Stimulated activated naive B cell treated with anti-CD40 and anti-IgM and Interleukin-4, amounts not matched to agents 10 μg/mL and 1 μg/mL and 100 μg/mL, for 72 hours (primary cell): Measurements from ENCODE around the gene HACD2.

ENCODE experiments used
- ATAC-seq, 2 donors: fragments of 150-1000 bp; cut with Tn5 transposase; replicated peaks; 2 replicates each; pipeline ENCODE4 v1.10.0; 2021; ENCODE audit warnings: moderate library complexity in 1 of 2
- DNase-seq: peaks from one replicate; pipeline ENCODE4 v3.0.0; 2021
- H3K27ac Mint-ChIP-seq: one replicate; pipeline ENCODE4 v1.8.0; 2022; ENCODE audit warnings: mild to moderate bottlenecking, mixed read lengths
- H3K27me3 Mint-ChIP-seq, 2 donors: one replicate each; pipeline ENCODE4 v1.8.0; 2022; ENCODE audit warnings: mixed read lengths in 2 of 2
- H3K36me3 Mint-ChIP-seq, 2 donors: one replicate each; pipeline ENCODE4 v1.8.0; 2022; ENCODE audit warnings: mixed read lengths in 2 of 2, mild to moderate bottlenecking in 1 of 2
- H3K4me1 Mint-ChIP-seq, 2 donors: one replicate each; pipeline ENCODE4 v1.8.0; 2022; ENCODE audit warnings: mixed read lengths in 2 of 2, mild to moderate bottlenecking in 1 of 2
- H3K4me3 Mint-ChIP-seq, 2 donors: one replicate each; pipeline ENCODE4 v1.8.0; 2022; ENCODE audit warnings: mild to moderate bottlenecking in 2 of 2, mixed read lengths in 2 of 2, moderate library complexity in 1 of 2
- H3K9me3 Mint-ChIP-seq, 2 donors: one replicate each; pipeline ENCODE4 v1.8.0; 2022; ENCODE audit warnings: mixed read lengths in 2 of 2, mild to moderate bottlenecking in 1 of 2

The HACD2 gene

DNA sequence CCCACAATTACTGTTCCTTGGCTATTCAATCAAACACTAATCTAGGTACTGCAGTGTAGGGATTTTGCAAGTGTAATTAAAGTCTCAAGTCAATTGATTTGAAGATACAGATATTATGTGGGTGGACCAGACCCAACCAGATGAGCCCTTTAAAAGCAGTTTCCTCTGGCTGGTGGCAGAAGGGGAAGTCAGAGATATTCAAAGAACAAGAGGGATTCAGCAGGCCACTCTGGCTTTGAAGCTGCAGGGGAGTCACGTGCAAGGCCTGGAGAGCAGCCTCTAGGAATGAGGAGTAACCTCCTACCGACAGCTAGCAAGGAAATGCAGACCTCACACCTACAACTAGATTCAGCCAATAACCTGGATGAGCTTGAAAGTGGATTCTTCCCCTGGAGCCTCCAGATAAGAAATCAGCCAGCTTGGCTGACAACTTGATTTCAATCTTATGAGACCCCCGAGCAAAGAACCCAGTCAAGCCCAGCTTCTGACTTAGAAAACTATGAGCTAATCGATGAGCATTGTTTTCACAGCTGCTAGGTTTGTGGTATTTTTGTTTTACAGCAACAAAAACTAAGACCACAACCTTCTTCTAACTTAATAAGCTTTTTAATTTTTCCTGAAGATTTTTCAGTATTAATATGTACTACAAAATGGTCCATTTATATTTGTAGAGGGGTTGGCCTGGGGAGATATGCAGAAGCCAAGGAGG, 13.4 kb downstream of the HACD2 start:
- ATAC-seq (no peak), DNase-seq (no peak)
- Mint-ChIP-seq H3K27ac (no peak overlapping the region), H3K9me3 (no peaks in the 10 kb centered on the region), H3K4me1 (peaks cover 12 to 40% of the 10 kb centered on the region in 2 donors), H3K4me3 (no peak overlapping the region), H3K36me3 (peaks cover 9 to 22% of the 10 kb centered on the region in 2 donors), H3K27me3 (no peaks in the 10 kb centered on the region)

DNA sequence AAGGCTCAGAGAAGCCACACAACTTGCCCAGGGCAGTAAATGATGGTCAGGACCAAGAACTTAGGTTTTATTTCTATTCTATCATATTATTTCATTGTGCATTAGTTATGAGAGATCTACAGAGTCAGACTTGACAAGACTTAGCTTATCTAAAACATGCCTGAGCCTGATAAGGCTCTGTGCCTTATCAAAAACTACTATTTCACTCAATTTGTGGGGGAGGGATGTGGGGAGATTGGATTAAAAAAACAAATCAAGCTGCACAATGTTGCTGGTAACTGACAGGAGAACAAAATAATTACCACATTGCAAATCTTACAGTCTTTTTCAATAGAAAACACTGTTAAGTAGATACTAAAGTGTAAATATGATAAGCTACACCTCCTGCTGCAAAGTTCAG, 16.0 kb downstream of the HACD2 start:
- H3K9me3 Mint-ChIP-seq, result no peaks in the 10 kb centered on the region
- no peaks in the 10 kb centered on the region for H3K27me3 Mint-ChIP-seq
- no peak overlapping the region for H3K4me3 Mint-ChIP-seq
- H3K27ac Mint-ChIP-seq, result no peak overlapping the region
- ATAC-seq (no peak), DNase-seq (no peak)
- peaks cover 16 to 29% of the 10 kb centered on the region in 2 donors for H3K36me3 Mint-ChIP-seq
- H3K4me1 Mint-ChIP-seq, result peaks cover 14 to 34% of the 10 kb centered on the region in 2 donors

DNA sequence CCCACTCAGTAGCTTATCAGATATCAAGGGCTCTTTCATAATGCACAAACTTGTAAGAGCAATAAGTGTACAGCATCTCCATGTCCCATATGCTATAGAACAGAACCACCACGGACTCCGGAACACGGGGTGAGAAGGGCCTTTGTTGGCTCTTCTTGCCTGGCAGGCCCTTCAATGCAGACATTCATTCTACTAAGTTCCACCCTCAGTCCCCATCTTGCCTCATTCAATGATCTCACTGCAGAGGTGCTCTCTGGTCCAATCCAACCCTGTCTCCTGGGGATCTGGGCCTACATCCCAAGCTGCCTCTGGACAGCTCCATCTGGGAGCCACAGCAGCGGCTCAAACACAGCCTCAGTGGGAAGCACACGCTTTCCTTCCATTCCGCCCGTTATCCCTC, 16.8 kb downstream of the HACD2 start:
- Mint-ChIP-seq H3K4me1 (peaks cover 15 to 35% of the 10 kb centered on the region in 2 donors), H3K36me3 (peaks cover 19 to 36% of the 10 kb centered on the region in 2 donors), H3K27me3 (no peaks in the 10 kb centered on the region), H3K9me3 (no peaks in the 10 kb centered on the region), H3K4me3 (no peak overlapping the region), H3K27ac (no peak overlapping the region)
- ATAC-seq, result no peak
- no peak for DNase-seq

DNA sequence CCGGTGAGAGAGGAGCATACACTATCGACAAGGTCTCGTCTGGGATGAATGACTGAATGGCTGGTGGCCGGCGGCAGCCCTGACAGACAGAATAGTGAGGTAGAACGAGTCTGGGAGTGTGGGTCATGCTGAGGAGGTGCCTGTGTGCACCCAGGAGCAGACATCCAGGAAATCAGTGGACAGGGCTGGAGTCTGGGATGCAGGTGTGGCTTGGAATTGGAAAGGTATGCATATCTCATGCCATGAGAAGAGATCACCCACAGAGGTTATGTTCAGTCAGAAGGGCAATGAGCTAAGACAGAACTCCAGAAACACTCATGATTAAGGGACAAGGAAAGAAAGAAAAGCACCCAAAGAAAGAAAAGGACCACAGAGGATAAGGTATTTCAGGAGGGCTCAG, 20.8 kb downstream of the HACD2 start:
- Mint-ChIP-seq H3K27ac (peak overlapping the region; percentile 2), H3K9me3 (no peaks in the 10 kb centered on the region), H3K27me3 (no peaks in the 10 kb centered on the region), H3K4me3 (no peak overlapping the region), H3K4me1 (peaks cover 14 to 19% of the 10 kb centered on the region in 2 donors), H3K36me3 (peaks cover 18 to 33% of the 10 kb centered on the region in 2 donors)
- ATAC-seq (no peak), DNase-seq (no peak)

DNA sequence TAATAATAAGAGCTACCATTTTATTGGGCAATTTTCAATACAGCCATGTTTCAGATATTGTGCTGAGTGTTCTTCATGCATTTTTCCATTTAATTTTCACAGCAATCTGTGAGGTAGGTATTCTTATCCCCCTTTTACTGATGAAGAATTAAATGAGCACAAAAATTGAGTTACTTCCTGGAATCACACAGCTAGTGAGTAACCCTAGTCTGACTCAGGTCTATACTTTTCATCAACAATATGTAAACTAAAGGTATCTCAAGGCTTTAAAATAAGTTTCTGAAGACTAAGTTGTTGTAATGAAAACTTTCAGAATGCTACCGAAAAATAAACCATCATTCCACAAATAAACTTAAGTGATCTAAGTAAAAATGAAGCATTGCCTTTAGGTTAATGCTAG, 22.3 kb downstream of the HACD2 start:
- Mint-ChIP-seq H3K4me3 (no peak overlapping the region), H3K27me3 (no peaks in the 10 kb centered on the region), H3K36me3 (peaks cover 13 to 26% of the 10 kb centered on the region in 2 donors), H3K4me1 (peaks cover 14 to 20% of the 10 kb centered on the region in 2 donors), H3K27ac (no peak overlapping the region), H3K9me3 (no peaks in the 10 kb centered on the region)
- DNase-seq (no peak), ATAC-seq (peak in 1 of 2 donors; percentile 67)

DNA sequence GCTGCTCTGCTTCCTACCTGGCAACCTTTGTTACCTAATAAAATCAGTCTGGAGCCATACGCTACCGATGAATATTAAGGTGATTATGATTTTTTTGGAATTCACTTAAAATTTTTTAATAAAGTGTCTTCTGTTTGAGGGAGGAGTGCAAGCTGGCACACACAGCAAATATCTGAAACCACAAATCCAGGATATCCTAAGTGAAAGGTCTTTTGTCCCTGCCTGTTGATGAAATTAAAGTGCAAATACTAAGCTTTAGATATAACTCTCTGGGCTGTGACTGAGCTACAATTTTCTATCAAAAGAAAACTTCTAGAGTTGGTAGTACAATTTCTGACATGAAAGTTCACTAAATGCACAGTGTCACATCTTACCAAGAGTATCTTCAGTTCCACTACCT, 23.7 kb downstream of the HACD2 start:
- H3K27ac Mint-ChIP-seq, result no peak overlapping the region
- no peak for DNase-seq
- no peaks in the 10 kb centered on the region for H3K9me3 Mint-ChIP-seq
- no peaks in the 10 kb centered on the region for H3K27me3 Mint-ChIP-seq
- peaks cover 23 to 31% of the 10 kb centered on the region in 2 donors for H3K36me3 Mint-ChIP-seq
- ATAC-seq, result no peak
- peaks cover 14 to 26% of the 10 kb centered on the region in 2 donors for H3K4me1 Mint-ChIP-seq
- H3K4me3 Mint-ChIP-seq, result no peak overlapping the region

DNA sequence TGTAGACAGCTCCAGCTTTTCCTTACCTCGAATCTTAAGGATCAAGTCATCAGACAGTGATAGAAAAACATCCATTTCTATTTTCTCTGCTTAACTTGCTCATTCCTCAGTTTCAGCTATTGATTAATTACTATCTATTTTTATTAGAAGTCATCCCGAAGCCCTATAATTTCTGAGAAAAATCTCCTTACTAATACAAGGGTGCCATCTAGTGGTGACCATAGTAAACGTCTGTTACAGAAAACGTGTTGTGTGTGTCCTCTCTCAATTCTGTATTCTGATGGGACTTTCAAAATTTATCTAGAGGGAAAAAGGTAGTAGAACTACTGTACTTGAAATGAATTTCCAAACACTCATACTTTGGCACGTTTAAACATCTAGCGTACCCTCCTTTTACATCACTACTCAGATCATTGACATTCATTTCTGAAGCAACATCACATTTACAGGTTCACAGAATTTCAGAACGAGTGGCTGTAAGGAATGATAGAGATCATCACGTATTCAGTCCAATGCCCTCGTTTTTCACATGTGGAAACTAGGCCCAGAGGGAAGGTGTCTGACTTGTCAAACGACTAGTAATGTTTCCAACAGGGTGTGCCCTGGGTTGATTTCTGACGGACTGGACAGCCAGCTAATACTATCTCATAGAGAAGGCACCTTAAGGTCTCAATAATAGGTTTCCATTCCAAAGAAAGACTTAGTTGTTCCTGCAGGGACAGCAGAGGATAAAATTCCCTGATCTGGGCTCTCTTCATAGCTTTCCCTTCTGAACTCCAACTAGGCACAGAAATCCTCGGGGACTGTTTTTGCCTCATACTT, 25.6 kb downstream of the HACD2 start:
- Mint-ChIP-seq H3K27ac (no peak overlapping the region), H3K4me3 (no peak overlapping the region), H3K4me1 (peaks cover 12 to 26% of the 10 kb centered on the region in 2 donors), H3K36me3 (peaks cover 38 to 46% of the 10 kb centered on the region in 2 donors), H3K9me3 (peaks cover 7 to 9% of the 10 kb centered on the region in 2 donors), H3K27me3 (no peaks in the 10 kb centered on the region)
- ATAC-seq (peak in 1 of 2 donors; percentile 25), DNase-seq (no peak)

DNA sequence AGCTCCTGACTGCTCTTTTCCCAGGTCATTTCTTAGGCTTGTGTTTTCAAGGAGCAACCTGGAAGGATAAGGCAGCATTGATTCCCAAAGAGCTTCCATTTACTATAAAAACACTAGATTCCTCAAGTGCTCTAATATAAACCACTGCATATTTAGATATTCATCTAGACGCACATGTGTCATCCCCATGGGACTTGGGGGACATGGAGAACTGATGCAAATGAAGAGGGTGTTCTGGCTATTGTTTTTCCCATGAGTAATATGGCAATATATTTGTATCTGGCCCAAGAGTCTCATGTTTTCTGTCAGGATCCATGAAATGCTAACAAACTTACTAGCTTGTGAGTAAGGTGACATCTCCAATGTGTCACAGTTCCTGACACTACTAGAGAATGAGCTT, 31.3 kb downstream of the HACD2 start:
- no peak overlapping the region for H3K4me3 Mint-ChIP-seq
- no peak overlapping the region for H3K27ac Mint-ChIP-seq
- H3K9me3 Mint-ChIP-seq, result peaks cover 8 to 17% of the 10 kb centered on the region in 2 donors
- ATAC-seq, result no peak
- peaks cover 8 to 15% of the 10 kb centered on the region in 2 donors for H3K4me1 Mint-ChIP-seq
- H3K27me3 Mint-ChIP-seq, result no peaks in the 10 kb centered on the region
- H3K36me3 Mint-ChIP-seq, result peaks cover 59 to 77% of the 10 kb centered on the region in 2 donors
- no peak for DNase-seq

DNA sequence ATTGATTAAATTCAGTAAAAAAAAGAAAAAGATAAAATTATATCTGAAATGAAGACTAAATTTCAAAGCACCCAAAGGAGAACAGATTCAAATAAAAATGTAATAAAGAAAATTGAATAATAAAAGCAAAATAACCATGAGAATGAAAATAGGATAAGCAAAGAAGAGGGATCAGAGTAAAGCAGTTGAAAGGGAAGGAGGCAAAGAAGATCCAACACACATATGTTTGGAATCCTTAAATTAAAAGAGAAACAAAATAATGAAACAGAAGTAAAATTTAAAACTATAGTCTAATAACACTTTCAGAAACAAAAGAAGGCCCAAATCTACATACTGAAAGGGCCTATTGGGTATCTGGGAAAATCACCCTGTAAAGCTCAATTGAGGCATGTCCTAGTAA, 32.1 kb downstream of the HACD2 start:
- ATAC-seq, result no peak
- Mint-ChIP-seq H3K27ac (no peak overlapping the region), H3K4me1 (peaks cover 8 to 15% of the 10 kb centered on the region in 2 donors), H3K27me3 (no peaks in the 10 kb centered on the region), H3K9me3 (peaks cover 8 to 17% of the 10 kb centered on the region in 2 donors), H3K4me3 (no peak overlapping the region), H3K36me3 (peaks cover 63 to 76% of the 10 kb centered on the region in 2 donors)
- no peak for DNase-seq

GRCh38 chr3:123552095-123552714, 32.6 kb downstream of the HACD2 start:
- no peak for DNase-seq
- Mint-ChIP-seq H3K4me3 (no peak overlapping the region), H3K4me1 (peaks cover 8 to 12% of the 10 kb centered on the region in 2 donors), H3K36me3 (peaks cover 60 to 72% of the 10 kb centered on the region in 2 donors), H3K27me3 (no peaks in the 10 kb centered on the region), H3K27ac (no peak overlapping the region), H3K9me3 (peaks cover 8 to 17% of the 10 kb centered on the region in 2 donors)
- no peak for ATAC-seq

- H3K4me1 Mint-ChIP-seq, result peaks cover 8 to 9% of the 10 kb centered on the region in 2 donors
- no peak overlapping the region for H3K27ac Mint-ChIP-seq
- ATAC-seq, result no peak
- DNase-seq, result no peak
- H3K36me3 Mint-ChIP-seq, result peaks cover 31 to 37% of the 10 kb centered on the region in 2 donors
- no peak overlapping the region for H3K4me3 Mint-ChIP-seq
- peaks cover under 1 to 1% of the 10 kb centered on the region in 2 donors for H3K9me3 Mint-ChIP-seq
- H3K27me3 Mint-ChIP-seq, result no peaks in the 10 kb centered on the region
These were observed 36.9 kb downstream of the HACD2 start for GRCh38 chr3:123547881-123548519.

DNA sequence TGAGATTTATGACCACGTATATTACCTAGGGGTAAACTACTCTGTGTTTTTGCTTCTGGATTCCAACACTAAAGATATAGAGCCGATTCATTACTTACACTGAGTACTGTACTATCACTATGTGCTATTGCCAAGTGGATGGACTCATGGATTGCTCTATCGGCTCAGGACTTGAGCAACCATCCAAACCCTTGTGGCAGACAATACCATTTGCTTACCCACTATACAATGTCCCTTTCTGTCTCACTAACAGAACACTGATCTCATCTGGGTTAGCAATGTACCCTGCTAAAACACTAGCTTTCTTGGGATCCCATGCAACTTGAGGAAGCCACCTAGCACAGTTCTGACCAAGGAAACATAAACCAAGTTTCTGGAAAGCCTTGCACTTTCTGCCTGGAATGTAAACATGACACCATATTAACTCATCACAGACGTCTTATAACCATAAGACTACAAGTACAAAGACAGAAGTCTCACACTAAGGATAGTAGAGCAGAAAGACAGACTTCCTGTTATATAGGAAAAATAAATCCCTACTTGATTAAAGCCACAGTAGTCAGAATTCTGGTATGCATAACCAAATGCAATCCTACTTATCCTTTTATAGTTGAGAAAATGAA, 38.6 kb downstream of the HACD2 start:
- ATAC-seq (no peak), DNase-seq (no peak)
- H3K36me3 Mint-ChIP-seq, result peaks cover 22 to 29% of the 10 kb centered on the region in 2 donors
- H3K27me3 Mint-ChIP-seq, result no peaks in the 10 kb centered on the region
- H3K4me3 Mint-ChIP-seq, result no peak overlapping the region
- H3K9me3 Mint-ChIP-seq, result no peaks in the 10 kb centered on the region
- peaks cover 0 to 4% of the 10 kb centered on the region in 2 donors for H3K4me1 Mint-ChIP-seq
- H3K27ac Mint-ChIP-seq, result no peak overlapping the region

- Mint-ChIP-seq H3K9me3 (no peaks in the 10 kb centered on the region), H3K4me3 (no peak overlapping the region), H3K36me3 (peaks cover 11 to 13% of the 10 kb centered on the region in 2 donors), H3K4me1 (no peaks in the 10 kb centered on the region), H3K27ac (no peak overlapping the region), H3K27me3 (no peaks in the 10 kb centered on the region)
- DNase-seq, result no peak
- no peak for ATAC-seq
These were observed 40.9 kb downstream of the HACD2 start for GRCh38 chr3:123543950-123544349.

GRCh38 chr3:123540285-123540684, 44.6 kb downstream of the HACD2 start:
- Mint-ChIP-seq H3K4me1 (peaks cover 8 to 9% of the 10 kb centered on the region in 2 donors), H3K36me3 (peaks cover 7 to 15% of the 10 kb centered on the region in 2 donors), H3K9me3 (no peaks in the 10 kb centered on the region), H3K27ac (no peak overlapping the region), H3K27me3 (no peaks in the 10 kb centered on the region), H3K4me3 (no peak overlapping the region)
- ATAC-seq (no peak), DNase-seq (no peak)
